Fibroblast of gingiva (primary cell): ENCODE measurements around the gene RBM23.
"Not testable (repeated sequence)": the region's sequence is repeated elsewhere in the genome, so short reads cannot be mapped to it uniquely, and the experiment has no call there.

Source experiments
- DNase-seq: peaks from one replicate; pipeline ENCODE4 v3.0.0-alpha.2; 2011; ENCODE audit warnings: low read depth

RBM23 gene

DNA sequence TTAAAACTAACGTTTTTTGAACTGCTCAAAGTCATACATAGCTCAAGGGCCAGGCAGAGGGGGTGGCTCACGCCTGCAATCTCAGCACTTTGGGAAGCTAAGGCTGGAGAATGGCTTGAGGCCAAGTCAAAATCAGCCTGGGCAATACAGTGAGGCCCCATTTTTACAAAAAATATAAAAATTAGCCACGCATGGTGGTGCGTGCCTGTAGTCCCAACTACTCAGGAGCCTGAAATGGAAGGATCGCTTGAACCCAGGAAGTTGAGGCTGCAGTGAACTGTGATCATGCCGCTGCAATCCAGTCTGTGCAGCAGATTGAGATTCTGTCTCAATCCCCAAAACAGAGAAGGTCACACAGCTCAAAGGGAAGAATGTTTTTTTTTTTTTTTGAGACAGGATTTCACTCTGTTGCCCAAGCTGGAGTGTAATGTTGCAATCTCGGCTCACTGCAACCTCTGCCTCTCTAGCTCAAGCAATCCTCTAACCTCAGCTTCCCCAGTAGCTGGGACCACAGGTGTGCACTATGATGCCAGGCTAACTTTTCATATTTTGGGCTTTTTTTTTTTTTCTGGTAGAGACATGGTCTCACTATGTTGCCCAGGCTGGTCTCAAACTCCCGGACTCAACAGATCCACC lies 2.9 kb downstream of the RBM23 start:
- DNase-seq: peak; percentile 77

DNA sequence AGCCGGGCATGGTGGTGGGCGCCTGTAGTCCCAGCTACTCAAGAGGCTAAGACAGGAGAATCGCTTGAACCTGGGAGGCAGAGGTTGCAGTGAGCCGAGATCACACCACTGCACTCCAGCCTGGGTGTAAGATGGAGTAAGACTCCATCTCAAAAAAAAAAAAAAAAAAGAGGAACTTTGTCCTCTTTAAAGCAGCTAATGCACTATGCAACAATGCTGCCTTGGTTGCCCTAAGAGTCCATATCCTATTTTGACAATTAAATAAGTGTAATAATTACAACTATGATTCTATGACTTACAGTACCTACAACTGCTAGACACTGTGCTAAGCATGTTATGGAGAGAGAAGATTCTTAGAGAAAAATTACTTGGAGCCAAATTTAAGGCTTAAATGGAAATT lies 4.1 kb downstream of the RBM23 start:
- not testable (repeated sequence) for DNase-seq

GRCh38 chr14:22910916-22911315 lies 8.0 kb downstream of the RBM23 start:
- DNase-seq: no peak

DNA sequence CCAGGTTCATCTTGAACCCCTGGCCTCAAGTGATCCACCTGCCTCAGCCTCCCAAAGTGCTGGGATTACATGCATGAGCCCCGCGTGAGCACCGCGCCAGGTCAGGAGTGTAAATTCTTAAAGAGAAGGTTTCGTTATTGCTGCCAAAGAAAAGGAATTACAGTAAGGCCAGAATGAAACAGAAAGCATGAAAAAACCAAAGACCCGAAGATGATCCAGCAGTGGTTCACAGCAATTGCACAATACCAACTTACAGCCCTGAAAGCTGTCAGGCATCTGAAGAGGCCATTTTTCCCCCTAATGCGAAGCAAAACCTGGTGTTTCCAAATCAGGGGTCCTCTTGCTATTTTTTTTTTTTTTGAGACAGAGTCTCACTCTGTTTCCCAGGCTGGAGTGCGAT lies 10.3 kb downstream of the RBM23 start:
- peak; percentile 49 for DNase-seq

DNA sequence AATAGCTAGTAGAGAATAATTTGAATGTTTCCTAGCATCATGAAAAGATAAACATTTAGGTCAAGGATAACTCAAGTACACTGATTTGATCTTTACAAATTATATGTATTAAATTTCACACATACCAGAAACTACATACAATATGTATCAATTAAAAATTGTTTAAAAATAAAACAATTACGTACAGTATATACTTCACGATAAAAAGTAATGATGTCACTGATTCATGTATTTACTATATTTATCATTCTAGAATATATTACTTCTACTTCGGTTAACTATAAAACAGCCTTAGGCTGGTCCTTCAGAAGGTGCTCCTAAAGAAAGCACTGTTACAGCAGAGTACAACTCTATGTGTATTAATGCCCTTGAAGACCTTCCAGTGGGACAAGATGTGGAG lies 11.5 kb downstream of the RBM23 start:
- DNase-seq: no peak

GRCh38 chr14:22906073-22906472 lies 12.9 kb downstream of the RBM23 start:
- no peak for DNase-seq

- DNase-seq: no peak
Observed at GRCh38 chr14:22905627-22906026, 13.3 kb downstream of the RBM23 start.

GRCh38 chr14:22903742-22904087 lies 15.2 kb downstream of the RBM23 start:
- DNase-seq: no peak

DNA sequence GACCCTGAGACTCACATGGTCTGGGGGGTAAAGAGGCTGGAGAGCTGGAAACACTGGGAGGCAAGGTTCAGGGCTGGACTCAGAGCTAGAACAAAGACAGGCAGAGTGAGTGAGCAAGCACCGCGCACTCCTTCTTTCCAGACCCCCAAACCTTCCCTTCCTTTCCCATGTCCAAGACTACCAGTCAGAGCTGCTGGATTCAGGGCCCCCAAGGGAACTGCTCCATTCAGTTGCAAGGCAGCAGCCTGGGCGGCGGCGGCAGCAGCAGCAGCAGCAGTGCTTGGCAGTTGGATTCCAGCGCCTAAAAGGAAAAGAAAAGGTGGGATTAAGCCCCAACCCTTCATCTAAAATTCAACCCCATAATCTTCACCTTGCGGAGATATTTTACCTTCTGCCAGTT lies 17.1 kb downstream of the RBM23 start:
- DNase-seq: no peak

DNA sequence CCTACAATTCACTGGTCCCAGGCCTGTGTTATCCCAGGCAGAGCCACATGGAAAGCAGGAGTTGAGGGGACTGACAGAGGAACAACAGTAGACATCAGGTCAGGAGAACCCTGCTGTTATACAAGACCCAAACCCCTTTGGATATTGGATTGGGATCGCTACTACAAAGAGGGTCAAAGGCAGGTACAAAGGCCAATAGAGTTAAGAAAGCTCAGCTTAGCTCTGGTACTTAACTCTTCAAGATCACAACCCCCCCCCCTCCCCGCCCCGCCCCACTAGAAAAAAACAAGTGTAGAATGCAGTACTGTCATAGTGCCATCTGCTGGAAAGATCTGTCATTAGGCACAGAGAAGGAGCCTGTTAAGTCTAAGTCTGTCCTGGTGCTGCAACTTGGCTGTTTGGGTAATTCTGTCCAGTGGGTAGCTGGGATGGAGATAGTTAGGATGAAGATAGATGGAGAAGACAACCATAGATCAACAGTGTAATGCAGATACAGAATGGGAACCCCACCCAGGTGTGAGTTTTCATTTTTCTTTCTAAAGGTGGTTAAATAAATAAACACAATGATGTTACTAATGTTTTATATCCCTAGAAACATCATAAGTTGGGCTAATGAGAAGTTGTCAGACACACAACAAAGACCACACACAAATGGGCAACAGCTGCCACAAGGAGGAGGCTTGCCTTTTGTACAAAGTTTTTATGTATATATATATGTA lies 18.7 kb downstream of the RBM23 start:
- peak; percentile 64 for DNase-seq

- DNase-seq: peak; percentile 39
Observed at GRCh38 chr14:22898302-22899090, 20.5 kb downstream of the RBM23 start.

- no peak for DNase-seq
Observed at GRCh38 chr14:22897357-22897756, 21.6 kb downstream of the RBM23 start.

DNA sequence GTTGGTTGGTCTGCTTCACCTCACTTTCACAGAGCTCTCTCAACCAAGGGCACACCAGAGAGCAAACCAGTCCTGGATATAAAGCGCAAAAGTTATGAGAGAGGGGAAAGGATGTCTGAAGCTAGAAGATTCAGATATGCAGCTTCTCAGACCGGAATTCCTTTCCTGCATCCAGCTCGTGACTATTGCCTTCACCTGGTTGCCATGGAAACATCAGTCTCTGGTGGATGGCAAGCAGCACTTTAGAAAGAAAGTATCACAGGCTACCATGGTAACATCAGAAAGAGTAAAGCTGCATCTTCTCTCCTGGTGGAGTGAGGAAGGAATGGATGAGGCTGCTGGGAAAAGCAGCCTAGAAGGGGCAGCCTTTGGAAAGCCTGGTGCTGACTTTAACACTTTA lies 22.2 kb downstream of the RBM23 start:
- no peak for DNase-seq

DNA sequence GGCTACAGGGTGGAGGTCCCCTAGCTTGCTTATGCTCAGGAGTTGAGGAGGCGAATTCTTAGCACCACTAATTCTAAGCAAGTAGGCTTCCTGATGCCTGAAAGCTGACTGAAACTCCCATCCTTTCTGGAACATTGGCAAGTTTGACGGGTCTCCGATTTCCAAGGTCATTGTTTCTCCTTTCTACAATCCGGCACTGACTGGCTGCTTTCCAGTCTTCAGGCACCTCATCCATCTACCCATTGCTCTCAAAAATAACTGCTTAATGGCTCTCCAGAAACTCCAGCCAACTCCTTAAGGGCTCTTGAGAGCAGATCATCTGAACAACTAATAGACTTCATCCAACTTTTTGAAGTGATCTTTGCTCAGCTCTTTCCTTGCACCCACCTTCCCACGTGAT lies 22.6 kb downstream of the RBM23 start:
- no peak for DNase-seq

- no peak for DNase-seq
Observed at GRCh38 chr14:22895402-22895801, 23.5 kb downstream of the RBM23 start.

DNA sequence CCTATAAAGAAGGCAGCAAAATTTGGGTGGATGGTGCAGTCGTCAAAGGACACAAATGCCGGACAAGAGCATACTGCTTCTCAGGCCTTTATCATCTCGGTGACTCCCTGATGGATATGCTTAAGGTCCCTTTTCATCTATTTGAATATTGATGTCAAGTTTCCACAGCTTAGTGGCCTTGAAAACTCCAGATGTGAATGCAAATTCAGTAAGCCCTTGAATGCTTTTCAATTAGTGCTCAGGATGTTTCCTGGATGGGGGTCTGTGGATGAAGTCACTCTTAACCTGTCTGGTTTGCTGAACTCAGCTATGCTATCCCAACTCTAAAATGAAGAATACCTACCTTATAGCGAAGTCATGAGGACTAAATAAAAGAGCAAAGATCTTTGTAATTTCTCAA lies 25.2 kb downstream of the RBM23 start:
- no peak for DNase-seq

GRCh38 chr14:22892488-22892887 lies 26.5 kb downstream of the RBM23 start:
- no peak for DNase-seq

GRCh38 chr14:22890416-22890815 lies 28.5 kb downstream of the RBM23 start:
- DNase-seq: no peak

DNA sequence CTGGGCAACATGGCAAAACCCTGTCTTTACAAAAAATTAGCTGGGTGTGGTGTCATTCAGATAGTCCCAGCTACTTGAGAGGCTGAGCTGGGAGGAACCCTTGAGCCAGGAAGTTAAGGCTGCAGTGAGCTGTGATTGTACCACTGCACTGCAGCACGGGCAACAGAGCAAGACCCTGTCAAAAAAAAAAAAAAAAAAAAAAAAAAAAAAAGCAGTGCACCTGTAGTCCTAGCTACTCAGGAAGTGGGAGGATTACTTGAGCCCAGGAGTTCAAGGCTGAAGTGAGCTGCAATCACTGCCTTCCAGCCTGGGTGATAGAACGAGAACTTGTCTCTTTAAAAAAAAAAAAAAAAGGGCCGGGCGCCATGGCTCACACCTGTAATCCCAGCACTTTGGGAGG lies 30.3 kb downstream of the RBM23 start:
- DNase-seq: no peak

DNA sequence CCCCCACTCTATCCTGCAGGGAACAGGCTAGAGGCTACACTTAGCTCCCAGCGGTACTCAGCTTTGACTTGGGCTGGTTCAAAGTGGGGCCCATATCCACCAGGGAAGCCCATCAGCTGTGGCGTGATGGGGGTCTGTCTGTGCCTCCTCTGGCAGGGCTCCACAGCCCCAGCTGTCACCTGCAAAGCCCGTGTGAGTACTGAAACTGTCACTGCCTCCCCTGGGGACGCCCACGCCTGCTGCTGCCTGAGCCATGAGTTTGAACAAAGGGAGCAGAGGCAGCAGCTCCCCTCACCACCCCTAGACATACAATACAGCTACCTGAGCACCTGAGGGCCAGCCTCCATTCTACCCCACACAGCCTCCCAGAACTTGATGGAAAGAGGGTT lies 31.0 kb downstream of the RBM23 start:
- DNase-seq: no peak

DNA sequence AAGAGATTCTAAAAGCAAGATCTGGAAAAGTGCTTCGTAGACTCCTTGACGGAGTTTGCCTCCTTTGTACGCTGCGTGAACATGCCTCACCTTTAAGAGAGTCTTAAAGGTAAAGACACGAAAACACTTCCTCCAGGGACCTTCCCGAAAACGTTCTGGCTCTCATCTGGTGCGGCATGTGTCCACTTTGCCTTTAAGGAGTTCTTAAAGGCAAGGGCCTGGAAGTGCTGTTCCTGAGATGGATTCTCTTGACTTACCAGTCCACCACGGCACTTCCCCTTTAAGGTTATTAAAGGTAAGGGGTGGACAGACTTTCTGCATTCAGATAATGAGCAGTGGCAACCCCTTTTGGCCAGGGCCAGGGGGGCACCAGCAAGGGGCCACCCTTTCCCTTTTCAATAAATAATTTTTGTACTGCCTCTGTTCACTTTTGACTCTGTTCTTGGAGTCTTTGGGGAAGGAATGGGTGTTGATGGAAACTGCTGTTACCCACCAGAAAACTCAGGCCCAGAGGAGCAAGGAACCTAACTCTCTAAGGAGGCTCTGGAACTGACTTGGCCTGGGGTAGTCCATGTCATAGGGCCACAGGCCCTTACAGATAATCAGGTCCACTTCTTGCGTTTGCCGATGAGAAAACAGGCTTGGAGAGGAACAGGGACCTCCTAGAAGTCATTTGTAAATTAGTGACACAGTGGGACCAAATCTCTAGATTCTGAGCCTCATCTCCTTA lies 31.5 kb downstream of the RBM23 start:
- DNase-seq: peak; percentile 64

DNA sequence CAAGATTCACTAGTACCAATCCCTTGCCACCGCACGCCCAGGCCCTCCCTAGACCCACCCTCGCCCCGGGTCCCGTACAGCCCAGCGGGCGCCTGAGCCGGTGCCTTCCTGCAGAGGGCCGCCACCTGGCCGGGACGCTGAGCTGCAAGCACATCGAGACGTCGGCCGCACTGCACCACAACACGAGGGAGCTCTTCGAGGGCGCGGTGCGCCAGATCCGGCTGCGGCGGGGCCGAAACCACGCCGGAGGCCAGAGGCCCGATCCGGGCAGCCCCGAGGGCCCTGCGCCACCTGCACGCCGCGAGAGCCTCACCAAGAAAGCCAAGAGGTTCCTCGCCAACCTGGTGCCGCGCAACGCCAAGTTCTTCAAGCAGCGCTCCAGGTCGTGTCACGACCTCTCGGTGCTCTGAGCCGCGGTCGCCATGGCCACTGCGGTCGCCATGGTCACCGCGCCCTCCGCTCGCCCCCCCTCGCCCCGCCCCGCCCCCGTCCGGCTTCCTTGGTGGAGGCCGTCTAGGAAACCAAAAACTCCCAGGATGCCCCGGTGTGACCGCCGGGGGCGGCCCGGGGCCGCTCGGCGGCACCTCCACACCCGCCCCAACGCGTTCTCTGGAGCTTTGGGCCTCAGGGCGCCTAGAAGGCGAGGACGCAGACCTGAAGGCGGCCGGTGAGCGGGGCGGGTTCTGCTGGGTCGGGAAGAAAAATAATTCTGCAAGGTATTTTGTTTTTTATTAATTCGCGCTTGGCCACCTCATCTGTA lies 32.3 kb downstream of the RBM23 start:
- DNase-seq: peak; percentile 66
